Body of pancreas (tissue), 4 donors: ENCODE data around the gene SIM1.

Experiments
- POLR2A ChIP-seq, 3 donors: fragments of 450-650 bp; IDR thresholded peaks; one replicate each; pipeline ENCODE4 v1.6.1; 2016; ENCODE audit warnings: antibody characterized with exemption in 3 of 3, mild to moderate bottlenecking in 2 of 3
- TF ChIP-seq, protein P1 (sequence below), 7 experiments: fragments of 450-650 bp in 4 of 7; fragments of 200-600 bp in 3 of 7; sonication (generic) in 3 of 7; IDR thresholded peaks; one replicate each; pipeline ENCODE4 v1.5.1; 2016 to 2019; ENCODE audit warnings: antibody characterized with exemption in 7 of 7

DNA sequence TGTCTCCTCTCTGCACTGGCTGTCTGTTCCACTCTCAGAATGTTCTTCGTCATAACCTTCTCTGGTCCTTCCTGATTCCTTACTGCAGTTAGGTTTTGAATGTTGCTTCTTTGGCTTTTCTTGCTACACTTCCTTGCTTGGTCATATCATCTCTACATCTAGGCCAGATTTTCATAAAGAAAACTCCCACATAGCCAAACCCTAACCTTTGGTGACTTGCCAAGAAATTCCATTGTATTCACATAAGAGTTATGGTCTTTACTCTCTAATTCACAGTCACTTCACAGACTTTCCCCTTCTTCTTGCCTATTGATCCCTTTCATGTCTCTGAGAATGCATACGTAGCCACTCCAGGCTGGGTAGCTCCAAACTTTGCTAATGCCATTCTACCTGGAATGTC is 41.9 kb upstream of the SIM1 start:
- TF ChIP-seq, protein P1, sequence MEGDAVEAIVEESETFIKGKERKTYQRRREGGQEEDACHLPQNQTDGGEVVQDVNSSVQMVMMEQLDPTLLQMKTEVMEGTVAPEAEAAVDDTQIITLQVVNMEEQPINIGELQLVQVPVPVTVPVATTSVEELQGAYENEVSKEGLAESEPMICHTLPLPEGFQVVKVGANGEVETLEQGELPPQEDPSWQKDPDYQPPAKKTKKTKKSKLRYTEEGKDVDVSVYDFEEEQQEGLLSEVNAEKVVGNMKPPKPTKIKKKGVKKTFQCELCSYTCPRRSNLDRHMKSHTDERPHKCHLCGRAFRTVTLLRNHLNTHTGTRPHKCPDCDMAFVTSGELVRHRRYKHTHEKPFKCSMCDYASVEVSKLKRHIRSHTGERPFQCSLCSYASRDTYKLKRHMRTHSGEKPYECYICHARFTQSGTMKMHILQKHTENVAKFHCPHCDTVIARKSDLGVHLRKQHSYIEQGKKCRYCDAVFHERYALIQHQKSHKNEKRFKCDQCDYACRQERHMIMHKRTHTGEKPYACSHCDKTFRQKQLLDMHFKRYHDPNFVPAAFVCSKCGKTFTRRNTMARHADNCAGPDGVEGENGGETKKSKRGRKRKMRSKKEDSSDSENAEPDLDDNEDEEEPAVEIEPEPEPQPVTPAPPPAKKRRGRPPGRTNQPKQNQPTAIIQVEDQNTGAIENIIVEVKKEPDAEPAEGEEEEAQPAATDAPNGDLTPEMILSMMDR (IDR thresholded peaks at IDR 0.05) = no peak
- no peak for TF ChIP-seq POLR2A (IDR thresholded peaks at IDR 0.05)
